GM10266 (cell line): ENCODE results near the gene SLC2A4.
A peak's percentile ranks its signal among the peaks of the same experiment; 100 is the strongest.
"Not testable (repeated sequence)": the region's sequence is repeated elsewhere in the genome, so short reads cannot be mapped to it uniquely, and the experiment has no call there.

Experiments
- DNase-seq: peaks from one replicate; pipeline ENCODE4 v3.0.0; 2012; ENCODE audit errors: extremely low spot score
- CTCF ChIP-seq: IDR thresholded peaks from 2 replicates; pipeline ENCODE4 v1.5.1; 2012; ENCODE audit warnings: mild to moderate bottlenecking, low read depth; ENCODE audit not compliant: control insufficient read depth, insufficient read depth; ENCODE audit errors: missing control alignments

Gene SLC2A4

GRCh38 chr17:7336240-7337175 is 55.0 kb downstream of the SLC2A4 start, which contains the start of gene ACAP1:
TSS of gene ACAP1 (plus strand) at chr17:7336529. CDS start at chr17:7336735, 206 bp downstream.
- no peak for TF ChIP-seq CTCF
- DNase-seq: peak; percentile 80

GRCh38 chr17:7337600-7337999 is 56.1 kb downstream of the SLC2A4 start:
- not testable (repeated sequence) for DNase-seq
